Activated CD4-positive, alpha-beta memory T cell treated with anti-CD3 and anti-CD28 coated beads, Interleukin-2, amount 10 ng/mL, durations not matched to agents 7 days and 5 days (primary cell): Measurements from ENCODE around the gene PDP2. TPM values are rescaled to one million over a fixed set of nuclear protein-coding genes. Genes with fewer than 3 reads are reported as not detected.

Experiments
- CTCF ChIA-PET: fragments of 350-600 bp; sonication (Branson Sonifier 250); formaldehyde crosslinking; loops from one replicate; lab custom pipeline; 2021; ENCODE audit warnings: antibody characterized with exemption, inconsistent platforms; lab: Charles Lee
- POLR2A ChIA-PET: fragments of 350-600 bp; sonication (Branson Sonifier 250); formaldehyde crosslinking; loops from one replicate; lab custom pipeline; 2021; ENCODE audit warnings: antibody characterized with exemption; lab: Charles Lee
- DNase-seq: peaks from one replicate; pipeline ENCODE4 v3.0.0-alpha.2; 2020
- H3K27ac Mint-ChIP-seq: one replicate; pipeline ENCODE4 v1.8.0; 2021; ENCODE audit warnings: mild to moderate bottlenecking, mixed read lengths
- H3K27me3 Mint-ChIP-seq: one replicate; pipeline ENCODE4 v1.8.0; 2021; ENCODE audit warnings: mixed read lengths
- H3K36me3 Mint-ChIP-seq: one replicate; pipeline ENCODE4 v1.8.0; 2021; ENCODE audit warnings: low read depth, mixed read lengths
- H3K4me1 Mint-ChIP-seq: one replicate; pipeline ENCODE4 v1.8.0; 2021; ENCODE audit warnings: mixed read lengths
- H3K4me3 Mint-ChIP-seq: one replicate; pipeline ENCODE4 v1.8.0; 2021; ENCODE audit warnings: mild to moderate bottlenecking, mixed read lengths
- H3K9me3 Mint-ChIP-seq: one replicate; pipeline ENCODE4 v1.8.0; 2021; ENCODE audit warnings: mixed read lengths
- total RNA-seq, 2 experiments: library from RNA; stranded (reverse); gene quantifications; one replicate each; pipeline ENCODE4 v1.2.3, GENCODE V29; 2021

PDP2 gene
- total RNA-seq, 2 experiments from 2014 or later, result 30.7 to 33.9 TPM

- CTCF ChIA-PET, result interaction anchor here (0.6 kb wide), 1 partner anchor 9 kb away, joined by 3 read pairs; no protein-coding TSS in a partner anchor
- H3K27ac Mint-ChIP-seq, result no peak overlapping the region
- no peaks in the 10 kb centered on the region for H3K36me3 Mint-ChIP-seq
- H3K4me3 Mint-ChIP-seq, result no peak overlapping the region
- no peaks in the 10 kb centered on the region for H3K27me3 Mint-ChIP-seq
- no peak for DNase-seq
- H3K4me1 Mint-ChIP-seq, result peaks cover 3% of the 10 kb centered on the region
- POLR2A ChIA-PET, result no interaction called here
- H3K9me3 Mint-ChIP-seq, result no peaks in the 10 kb centered on the region
These were observed 20.6 kb downstream of the PDP2 start for GRCh38 chr16:66900721-66901441.

- H3K9me3 Mint-ChIP-seq, result no peaks in the 10 kb centered on the region
- no peaks in the 10 kb centered on the region for H3K27me3 Mint-ChIP-seq
- ChIA-PET CTCF (interaction anchor here (0.6 kb wide), 1 partner anchor 8 kb away, joined by 3 read pairs; no protein-coding TSS in a partner anchor), POLR2A (interaction anchor here (1.1 kb wide), 1 partner anchor 32 kb away, joined by 3 read pairs; no protein-coding TSS in a partner anchor)
- no peaks in the 10 kb centered on the region for H3K36me3 Mint-ChIP-seq
- H3K4me1 Mint-ChIP-seq, result peaks cover 8% of the 10 kb centered on the region
- no peak overlapping the region for H3K27ac Mint-ChIP-seq
- no peak overlapping the region for H3K4me3 Mint-ChIP-seq
- no peak for DNase-seq
These were observed 21.3 kb downstream of the PDP2 start for GRCh38 chr16:66901626-66902025.

GRCh38 chr16:66902648-66903543, 22.6 kb downstream of the PDP2 start:
- no peak overlapping the region for H3K27ac Mint-ChIP-seq
- no peaks in the 10 kb centered on the region for H3K27me3 Mint-ChIP-seq
- H3K4me3 Mint-ChIP-seq, result no peak overlapping the region
- H3K4me1 Mint-ChIP-seq, result peaks cover 8% of the 10 kb centered on the region
- CTCF ChIA-PET, result interaction anchor here (1.2 to 3.6 kb wide), 2 partner anchors 8 to 11 kb away, joined by 4 to 15 read pairs; no protein-coding TSS in a partner anchor
- H3K36me3 Mint-ChIP-seq, result no peaks in the 10 kb centered on the region
- no peak for DNase-seq
- POLR2A ChIA-PET, result interaction anchor here (1.0 to 1.1 kb wide), 2 partner anchors 31 to 73 kb away, joined by 3 read pairs; no protein-coding TSS in a partner anchor
- H3K9me3 Mint-ChIP-seq, result no peaks in the 10 kb centered on the region

GRCh38 chr16:66903544-66904427, 23.5 kb downstream of the PDP2 start:
- Mint-ChIP-seq H3K4me1 (peaks cover 8% of the 10 kb centered on the region), H3K36me3 (no peaks in the 10 kb centered on the region), H3K27me3 (no peaks in the 10 kb centered on the region), H3K4me3 (no peak overlapping the region), H3K27ac (no peak overlapping the region), H3K9me3 (no peaks in the 10 kb centered on the region)
- CTCF ChIA-PET, result interaction anchor here (3.6 kb wide), 1 partner anchor 9 kb away, joined by 15 read pairs; no protein-coding TSS in a partner anchor
- POLR2A ChIA-PET, result no interaction called here
- DNase-seq, result no peak

GRCh38 chr16:66904428-66904845, 24.1 kb downstream of the PDP2 start:
- no peaks in the 10 kb centered on the region for H3K36me3 Mint-ChIP-seq
- H3K27ac Mint-ChIP-seq, result no peak overlapping the region
- ChIA-PET POLR2A (no interaction called here), CTCF (interaction anchor here (3.6 kb wide), 1 partner anchor 9 kb away, joined by 15 read pairs; no protein-coding TSS in a partner anchor)
- H3K4me3 Mint-ChIP-seq, result no peak overlapping the region
- no peak for DNase-seq
- no peaks in the 10 kb centered on the region for H3K27me3 Mint-ChIP-seq
- H3K9me3 Mint-ChIP-seq, result no peaks in the 10 kb centered on the region
- peaks cover 8% of the 10 kb centered on the region for H3K4me1 Mint-ChIP-seq

GRCh38 chr16:66904846-66905632, 24.7 kb downstream of the PDP2 start:
- CTCF ChIA-PET, result interaction anchor here (1.1 to 3.6 kb wide), 2 partner anchors 10 to 32 kb away, joined by 3 to 15 read pairs; no protein-coding TSS in a partner anchor
- no peaks in the 10 kb centered on the region for H3K27me3 Mint-ChIP-seq
- no peak overlapping the region for H3K4me3 Mint-ChIP-seq
- H3K36me3 Mint-ChIP-seq, result no peaks in the 10 kb centered on the region
- no peak overlapping the region for H3K27ac Mint-ChIP-seq
- POLR2A ChIA-PET, result interaction anchor here (0.8 kb wide), 1 partner anchor 14 kb away, joined by 3 read pairs; no protein-coding TSS in a partner anchor
- DNase-seq, result no peak
- H3K9me3 Mint-ChIP-seq, result no peaks in the 10 kb centered on the region
- peaks cover 8% of the 10 kb centered on the region for H3K4me1 Mint-ChIP-seq

GRCh38 chr16:66905633-66906539, 25.6 kb downstream of the PDP2 start:
- H3K9me3 Mint-ChIP-seq, result no peaks in the 10 kb centered on the region
- ChIA-PET POLR2A (interaction anchor here (0.8 to 2.1 kb wide), 3 partner anchors 11 to 25 kb away, joined by 3 to 7 read pairs (median 4); partner anchors contain the start of gene PDP2), CTCF (interaction anchor here (1.1 to 3.6 kb wide), 4 partner anchors 11 to 38 kb away, joined by 3 to 15 read pairs (median 3); no protein-coding TSS in a partner anchor)
- H3K4me1 Mint-ChIP-seq, result peaks cover 8% of the 10 kb centered on the region
- peak; percentile 56 for DNase-seq
- no peaks in the 10 kb centered on the region for H3K36me3 Mint-ChIP-seq
- H3K27me3 Mint-ChIP-seq, result no peaks in the 10 kb centered on the region
- no peak overlapping the region for H3K27ac Mint-ChIP-seq
- no peak overlapping the region for H3K4me3 Mint-ChIP-seq

GRCh38 chr16:66906916-66907836, 26.9 kb downstream of the PDP2 start:
- Mint-ChIP-seq H3K27ac (no peak overlapping the region), H3K4me3 (no peak overlapping the region), H3K4me1 (peaks cover 8% of the 10 kb centered on the region), H3K9me3 (no peaks in the 10 kb centered on the region), H3K36me3 (no peaks in the 10 kb centered on the region), H3K27me3 (no peaks in the 10 kb centered on the region)
- ChIA-PET POLR2A (interaction anchor here (0.9 to 2.1 kb wide), 3 partner anchors 12 to 26 kb away, joined by 4 to 7 read pairs (median 4); partner anchors contain the start of gene PDP2), CTCF (interaction anchor here (1.1 to 1.3 kb wide), 3 partner anchors 12 to 39 kb away, joined by 3 to 4 read pairs (median 3); no protein-coding TSS in a partner anchor)
- no peak for DNase-seq

- ChIA-PET CTCF (no interaction called here), POLR2A (no interaction called here)
- DNase-seq, result no peak
- Mint-ChIP-seq H3K27ac (no peak overlapping the region), H3K4me3 (no peak overlapping the region), H3K27me3 (no peaks in the 10 kb centered on the region), H3K4me1 (peaks cover 8% of the 10 kb centered on the region), H3K36me3 (no peaks in the 10 kb centered on the region), H3K9me3 (no peaks in the 10 kb centered on the region)
These were observed 27.8 kb downstream of the PDP2 start for GRCh38 chr16:66908116-66908515.
